NCI-H2227 (cell line): Measurements from ENCODE around the gene PIP4K2A.
A peak's percentile ranks its signal among the peaks of the same experiment; 100 is the strongest.

Experiments used
- DNase-seq: peaks from one replicate; lab custom pipeline; 2025; ENCODE audit not compliant: unreplicated experiment; lab: John Stamatoyannopoulos, UW

Gene PIP4K2A

DNA sequence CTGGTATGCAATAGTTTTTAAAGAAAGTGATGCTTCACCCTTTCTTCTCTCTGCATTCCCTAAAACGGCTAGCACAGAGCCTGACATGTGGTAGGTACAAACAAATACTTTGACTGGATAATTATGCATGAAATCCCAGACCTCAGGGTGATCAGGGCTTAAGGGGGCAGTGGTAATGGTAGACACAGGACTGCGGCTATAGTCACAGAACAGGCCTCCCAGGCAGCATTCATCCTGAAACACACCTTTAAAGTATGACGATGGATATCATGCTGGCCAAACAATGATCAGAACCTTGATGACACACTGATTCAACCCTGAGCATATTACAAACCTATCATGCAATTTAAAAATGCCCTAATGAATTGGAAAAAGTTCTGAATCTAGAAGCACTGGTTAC lies 110.8 kb downstream of the PIP4K2A start:
- no peak for DNase-seq

DNA sequence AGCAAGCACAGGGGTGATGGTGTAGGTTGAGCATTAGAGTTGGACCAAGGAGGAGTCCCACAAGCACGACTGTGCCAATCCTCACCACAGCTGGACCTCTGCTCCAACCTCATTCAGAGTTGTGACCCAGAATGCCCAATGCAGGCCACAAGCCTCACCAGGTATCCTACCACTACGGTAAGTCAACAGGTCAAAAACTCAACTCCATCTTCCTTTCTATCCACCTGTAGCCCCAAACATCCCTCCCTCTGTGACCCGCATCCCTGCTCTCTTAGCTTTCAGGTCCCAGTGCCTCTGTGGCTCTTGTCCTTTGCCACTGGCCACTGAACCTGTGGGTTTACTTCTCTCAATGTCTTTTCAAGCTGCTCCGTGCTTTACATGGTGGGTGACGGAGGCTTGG lies 112.8 kb downstream of the PIP4K2A start:
- no peak for DNase-seq

DNA sequence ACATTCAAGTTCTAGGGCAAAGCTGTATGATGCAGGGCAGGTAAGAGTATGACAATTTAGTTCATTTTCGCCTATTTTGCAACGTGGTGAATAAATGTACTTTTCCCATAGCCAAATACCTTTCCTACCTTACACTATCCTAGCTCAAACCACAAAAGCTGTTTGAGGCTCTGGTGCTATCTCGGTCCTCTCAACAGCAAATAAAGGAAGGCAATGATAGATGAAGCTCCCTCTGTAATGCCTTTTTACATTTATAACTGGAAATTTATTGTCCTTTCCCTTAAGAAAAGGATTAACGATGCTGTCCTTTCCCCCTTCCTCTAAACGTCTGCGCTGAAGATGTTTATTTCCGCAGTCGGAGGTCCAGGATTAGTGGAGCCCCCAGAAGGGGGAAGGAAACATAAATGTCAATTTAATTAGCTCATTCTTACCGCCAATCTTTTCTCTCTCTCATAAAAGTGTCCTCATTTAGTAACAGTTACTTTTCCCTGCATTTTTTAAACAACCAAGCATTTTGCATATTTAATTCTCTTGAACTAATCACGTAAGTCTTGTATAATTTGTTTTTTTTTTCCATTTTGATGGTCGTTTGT lies 114.6 kb downstream of the PIP4K2A start:
- DNase-seq = no peak

DNA sequence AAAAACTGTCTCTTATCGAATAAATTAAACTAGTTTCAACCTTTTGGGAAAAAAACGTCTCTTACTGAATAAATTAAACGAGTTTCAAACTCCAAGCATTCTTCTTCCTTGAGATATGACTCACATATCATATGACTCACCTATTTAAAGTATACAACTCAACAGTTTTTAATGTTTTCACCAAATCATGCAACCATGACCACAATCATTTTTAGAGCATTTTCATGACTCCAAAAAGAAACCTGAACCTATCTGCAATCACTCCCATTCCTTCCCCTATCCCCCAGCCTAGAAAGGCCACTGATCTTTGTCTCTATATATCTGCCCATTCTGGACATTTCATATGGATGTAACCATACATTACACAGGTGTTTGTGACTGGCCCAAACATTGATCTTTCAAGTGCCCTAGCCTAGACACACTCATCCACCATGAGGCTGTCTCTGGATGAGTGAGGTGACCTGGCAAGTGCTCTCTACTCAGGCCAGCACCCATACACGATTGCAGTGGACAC lies 115.3 kb downstream of the PIP4K2A start:
- no peak for DNase-seq

DNA sequence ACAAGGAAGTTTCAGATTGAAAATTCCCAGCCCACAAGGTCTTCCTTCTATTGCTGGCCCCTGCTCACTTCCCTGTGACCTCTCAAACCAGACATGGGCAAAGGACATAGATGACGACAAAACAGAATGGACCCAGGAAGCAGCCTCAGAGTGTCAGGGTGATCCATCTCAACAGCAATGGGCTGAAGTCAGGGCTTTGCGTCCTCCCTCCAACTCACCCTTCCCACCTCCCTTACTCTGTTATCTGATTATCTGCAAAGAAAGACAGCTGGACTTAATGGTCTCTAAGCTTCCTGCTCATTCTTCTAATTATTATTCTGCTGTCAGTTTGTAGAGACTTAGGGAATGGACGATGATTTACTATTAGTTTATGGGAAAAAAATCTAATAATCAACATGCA lies 115.9 kb downstream of the PIP4K2A start:
- DNase-seq = no peak

DNA sequence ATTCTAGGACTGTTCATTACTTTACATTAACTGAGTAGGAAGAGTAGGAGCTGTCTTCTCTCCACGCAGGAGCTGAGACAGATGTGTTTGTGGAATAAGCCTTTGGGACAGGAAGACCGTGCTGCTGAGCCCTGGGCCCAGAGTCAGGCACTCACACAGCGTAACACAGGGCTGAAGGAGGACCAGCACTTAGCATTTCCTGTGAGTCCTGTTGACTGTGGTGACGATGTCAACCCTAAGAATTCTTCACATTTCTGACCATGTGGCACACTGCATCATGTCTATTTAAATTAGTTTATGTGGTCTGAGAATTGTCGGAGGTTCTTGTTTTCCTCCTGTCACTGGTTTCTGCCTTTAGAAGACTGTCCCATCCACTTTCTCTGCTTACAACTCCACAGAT lies 117.2 kb downstream of the PIP4K2A start:
- no peak for DNase-seq

DNA sequence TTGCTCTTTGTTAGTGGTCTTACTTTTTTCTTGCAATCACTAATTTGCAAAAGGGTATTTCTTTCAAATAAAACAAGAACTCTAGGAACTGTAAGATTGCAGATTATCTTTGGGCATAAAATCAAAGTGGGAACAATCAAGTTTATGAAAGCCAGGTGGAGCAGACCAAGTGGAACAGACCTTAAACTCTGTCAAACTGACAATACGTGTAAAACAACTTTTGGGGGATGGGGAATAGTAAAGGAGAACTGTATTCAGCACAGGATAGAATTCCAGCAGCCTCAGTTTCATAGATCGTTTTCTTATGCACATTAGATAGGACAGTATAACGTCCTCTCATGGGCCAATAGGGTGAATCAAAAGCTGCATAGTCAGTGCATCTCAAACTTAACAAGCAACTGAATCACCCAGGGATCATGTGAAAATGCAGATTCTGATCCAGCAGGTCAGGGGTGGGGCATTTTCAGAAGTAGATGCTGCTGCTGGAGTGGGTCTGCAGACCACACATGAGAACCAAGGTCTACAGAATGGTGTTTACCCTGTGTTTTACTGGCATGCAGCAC lies 120.7 kb downstream of the PIP4K2A start:
- DNase-seq = no peak

DNA sequence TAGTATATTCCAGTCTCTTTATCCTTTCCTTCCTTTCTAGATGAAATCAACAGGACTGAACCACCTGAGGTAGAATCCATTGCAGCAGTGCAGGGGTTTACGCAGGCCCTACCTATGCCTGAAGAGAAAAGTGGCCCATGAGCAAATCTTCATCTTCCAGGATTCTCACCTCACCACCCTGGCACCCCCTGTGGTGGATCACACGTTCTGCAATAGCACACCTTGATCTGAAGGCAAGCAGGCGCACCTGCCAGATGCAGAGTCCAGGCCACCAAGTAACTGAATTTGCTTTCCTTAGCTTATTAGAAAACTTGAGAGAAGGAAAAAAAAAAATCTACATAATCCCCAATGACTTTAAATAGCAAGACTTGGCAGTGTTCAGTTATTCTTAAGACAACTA lies 121.4 kb downstream of the PIP4K2A start:
- DNase-seq = no peak

DNA sequence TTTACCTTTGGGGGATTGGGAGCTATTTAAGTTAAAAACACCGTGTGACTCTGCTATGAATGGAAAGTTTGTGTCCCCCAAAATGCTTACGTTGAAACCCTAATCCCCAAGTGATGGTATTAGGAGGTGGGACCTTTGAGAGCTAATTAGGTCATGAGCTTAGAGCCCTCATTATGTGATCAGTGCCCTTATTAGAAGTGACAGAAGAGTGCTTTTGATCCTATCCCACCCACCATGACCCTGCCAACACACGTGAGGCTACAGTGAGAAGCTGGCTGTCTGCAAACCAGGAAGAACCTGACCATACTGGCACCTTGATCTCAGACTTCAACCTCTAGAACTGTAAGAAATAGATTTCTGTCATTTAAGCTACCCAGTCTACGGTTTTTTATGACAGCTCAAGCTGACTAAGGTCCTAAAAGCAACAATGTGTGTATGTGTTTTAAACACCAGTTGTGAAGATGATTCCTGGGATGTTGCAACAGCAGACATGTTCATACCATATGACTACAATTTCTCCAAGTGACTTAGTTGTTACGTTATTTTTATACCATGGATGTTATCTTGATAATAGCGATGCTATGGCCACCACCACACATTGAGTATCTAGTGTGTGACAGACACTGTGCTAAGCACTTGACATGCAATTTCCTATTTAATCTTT lies 124.4 kb downstream of the PIP4K2A start:
- no peak for DNase-seq

DNA sequence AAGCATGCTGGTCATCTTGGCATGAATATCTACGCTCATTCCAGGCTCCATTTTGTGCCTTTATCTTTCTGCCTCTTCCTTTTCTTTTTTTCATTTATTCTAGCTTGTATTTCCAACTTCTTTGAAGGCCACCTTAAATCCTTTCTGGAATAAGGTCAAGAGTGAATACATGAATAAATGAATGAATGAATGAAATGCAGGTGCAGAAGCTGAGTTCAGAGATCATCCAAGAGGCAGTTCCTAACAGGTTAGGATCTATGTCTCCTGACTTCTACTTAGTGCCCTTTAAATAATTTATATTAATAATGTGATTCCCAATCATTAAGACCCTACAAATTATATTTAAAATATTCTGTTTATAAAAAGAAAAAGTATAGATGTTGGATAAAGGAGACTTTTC lies 125.9 kb downstream of the PIP4K2A start:
- no peak for DNase-seq

DNA sequence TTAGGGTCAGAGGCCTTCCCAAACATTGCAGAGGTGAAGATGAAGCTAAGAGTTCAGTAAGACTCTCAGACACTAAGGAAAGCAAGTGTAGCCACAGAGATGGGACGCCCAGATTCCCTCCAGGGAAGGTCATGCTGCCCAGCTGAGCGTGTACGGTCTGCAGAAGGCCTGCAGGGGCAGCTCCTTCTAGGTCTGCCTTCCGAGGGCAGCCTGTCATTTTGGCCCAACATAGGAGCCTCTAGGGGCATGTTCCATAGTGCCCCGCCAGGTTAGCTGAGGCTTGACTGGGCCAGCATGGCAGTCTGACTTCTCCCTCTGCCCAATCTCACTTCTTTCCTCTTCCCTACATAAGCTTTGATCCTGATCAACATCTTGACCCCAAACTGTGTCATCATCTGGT lies 130.7 kb downstream of the PIP4K2A start:
- DNase-seq = no peak

DNA sequence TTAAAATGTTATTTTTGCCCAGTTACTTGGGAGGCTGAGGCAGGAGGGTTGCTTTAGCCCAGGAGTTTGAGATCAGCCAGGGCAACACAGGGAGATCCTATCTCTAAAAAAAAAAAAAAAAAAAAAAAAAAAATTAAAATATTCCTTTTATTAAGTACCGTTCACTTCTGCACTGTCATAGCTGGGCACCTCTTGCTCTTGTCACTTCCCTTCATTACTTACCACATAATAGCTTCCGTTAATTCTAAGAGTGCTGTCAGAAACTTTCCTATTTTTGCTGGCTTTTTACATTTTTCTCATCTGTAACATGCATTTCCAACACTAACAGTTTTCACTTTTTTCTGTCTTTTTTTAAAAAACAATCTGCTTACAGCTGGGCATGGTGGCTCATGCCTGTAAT lies 132.9 kb downstream of the PIP4K2A start:
- DNase-seq = no peak

DNA sequence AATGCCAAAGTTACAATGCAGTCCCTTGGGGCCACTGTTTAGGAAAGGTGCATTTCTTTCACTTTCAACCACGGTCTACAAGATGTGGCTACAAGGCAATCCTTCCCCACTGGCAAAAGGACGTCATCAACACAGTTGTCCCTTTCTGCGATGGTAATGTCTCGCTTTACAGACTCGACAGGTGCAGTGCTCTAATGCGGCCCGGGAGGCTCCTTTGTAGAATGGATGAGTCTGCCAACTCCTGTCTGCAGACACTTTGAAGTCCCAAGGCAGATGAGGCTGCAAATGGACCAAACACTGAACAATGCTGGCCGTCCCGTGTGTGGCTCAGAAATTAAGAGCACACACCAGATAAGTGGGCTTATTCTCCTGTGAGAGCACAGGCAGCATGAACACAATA lies 133.7 kb downstream of the PIP4K2A start:
- no peak for DNase-seq

DNA sequence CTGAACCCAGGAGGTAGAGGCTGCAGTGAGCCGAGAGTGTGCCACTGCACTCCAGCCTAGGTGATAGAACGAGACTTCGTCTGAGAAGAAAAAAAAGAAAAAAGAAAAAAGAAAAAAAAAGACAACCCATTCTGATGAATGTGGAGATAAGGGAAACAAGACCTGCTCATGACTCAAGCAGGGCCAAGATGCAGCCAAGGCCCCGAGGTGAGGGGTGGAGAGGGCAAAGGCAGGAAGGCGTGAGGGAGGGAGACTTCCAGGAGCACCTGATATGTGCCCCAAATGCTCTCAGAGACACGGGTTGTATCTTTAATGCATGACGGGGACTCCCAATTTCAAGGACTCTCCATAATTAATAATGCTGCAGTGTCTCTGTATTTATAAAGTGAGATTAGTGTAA lies 134.6 kb downstream of the PIP4K2A start:
- DNase-seq = no peak

DNA sequence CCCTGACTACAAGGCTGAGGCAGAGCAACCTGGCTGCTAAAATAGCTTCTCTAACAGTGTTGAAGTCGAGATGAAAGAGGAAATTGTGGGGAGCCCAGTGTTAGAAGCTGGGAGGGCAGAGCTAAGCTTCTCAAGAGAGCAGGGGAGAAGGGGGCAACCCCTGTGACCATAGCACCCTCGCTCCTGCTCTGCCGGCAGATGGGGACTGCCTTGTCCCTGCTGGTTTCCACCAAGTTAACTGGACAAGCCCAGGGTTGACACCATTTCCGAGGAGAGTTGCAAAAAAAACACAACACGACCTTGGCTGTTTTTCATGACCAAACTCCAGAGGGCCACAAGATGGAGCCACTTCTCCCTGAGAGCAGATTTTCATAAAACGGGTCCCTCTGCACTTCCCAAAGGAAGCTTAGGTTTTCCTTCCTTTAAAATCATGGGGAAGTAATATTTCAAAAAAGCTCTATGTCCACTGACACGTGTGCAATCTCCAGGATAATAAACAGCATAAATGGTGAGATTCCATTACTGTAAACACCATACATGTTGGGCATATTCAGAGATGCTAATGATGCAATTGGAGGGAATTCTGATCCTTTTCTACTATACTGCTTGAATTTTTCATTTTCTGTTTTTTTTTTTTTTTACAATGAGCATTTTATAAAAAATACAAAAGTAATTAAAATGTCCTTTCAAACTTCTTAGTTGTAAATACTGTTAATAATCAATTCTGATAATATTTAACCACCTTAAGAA lies 140.4 kb downstream of the PIP4K2A start:
- DNase-seq = no peak

DNA sequence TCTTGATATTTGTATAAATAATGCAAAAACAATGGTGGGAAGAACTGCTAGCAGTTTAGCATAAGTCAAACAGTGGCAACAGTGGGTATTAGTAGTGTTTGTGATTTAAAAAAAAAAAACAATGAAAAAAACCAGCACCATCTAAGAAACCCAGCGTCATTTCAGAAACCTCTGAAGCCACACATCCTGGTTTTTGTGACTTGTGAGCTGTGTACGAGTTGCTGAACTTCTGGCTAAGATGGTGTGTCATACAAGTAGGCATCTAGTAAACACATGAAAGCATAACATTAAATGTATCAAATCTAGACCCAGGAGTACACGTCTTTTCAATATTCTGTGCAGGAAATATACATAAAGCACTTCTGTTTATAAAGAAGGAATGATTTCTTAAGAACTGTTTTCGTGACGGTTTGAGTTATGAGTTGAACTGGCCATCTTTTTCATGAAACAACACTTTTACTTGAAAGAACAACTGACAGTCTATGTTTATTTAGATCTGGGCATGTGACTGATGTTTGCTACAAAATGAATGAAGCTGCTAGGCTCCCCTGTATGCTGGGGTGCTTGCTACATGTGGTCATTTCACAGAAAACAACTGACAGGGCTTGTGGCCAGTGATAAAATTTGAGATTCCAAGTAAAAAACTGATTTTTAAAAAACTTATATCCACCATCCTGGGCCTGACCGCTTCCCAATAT lies 143.5 kb downstream of the PIP4K2A start:
- no peak for DNase-seq

DNA sequence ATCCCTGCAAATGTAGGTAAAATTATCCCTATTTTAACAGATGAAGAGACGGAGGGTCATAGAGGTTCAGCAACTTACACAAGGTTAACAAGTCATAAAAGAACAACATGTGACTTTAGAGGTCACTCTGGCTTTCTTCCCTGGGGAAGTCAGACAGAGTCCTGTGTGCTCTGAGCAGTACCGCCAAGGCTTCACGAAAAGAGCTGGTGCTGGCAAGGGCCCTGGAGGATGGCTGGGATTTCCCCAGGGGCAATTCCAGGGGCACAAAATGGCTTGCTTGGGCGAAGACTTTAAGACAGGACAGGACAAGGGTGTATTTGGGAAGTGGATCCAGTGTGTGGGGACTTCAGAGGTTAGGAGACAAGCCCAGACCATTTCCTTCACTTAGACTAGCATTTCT lies 144.1 kb downstream of the PIP4K2A start:
- no peak for DNase-seq

DNA sequence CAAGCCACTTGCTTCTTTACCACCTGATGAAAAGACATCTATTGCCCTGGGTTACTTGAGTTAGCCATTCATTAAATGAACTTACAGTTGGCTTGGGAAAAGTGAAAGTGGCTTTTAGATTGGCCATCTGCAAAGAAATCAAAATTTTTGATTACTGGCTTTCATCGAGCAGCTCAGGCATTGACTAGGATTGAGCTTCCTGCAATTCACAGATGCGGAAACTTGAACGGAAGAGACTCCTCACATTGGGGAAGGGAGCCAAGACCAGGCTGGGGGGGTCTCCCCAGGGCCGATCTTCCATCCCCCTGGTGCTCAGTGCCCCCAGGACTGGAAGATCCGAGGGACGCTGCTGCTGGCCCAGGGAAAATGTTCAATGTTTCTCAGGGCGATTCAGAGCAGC lies 145.4 kb downstream of the PIP4K2A start:
- no peak for DNase-seq

DNA sequence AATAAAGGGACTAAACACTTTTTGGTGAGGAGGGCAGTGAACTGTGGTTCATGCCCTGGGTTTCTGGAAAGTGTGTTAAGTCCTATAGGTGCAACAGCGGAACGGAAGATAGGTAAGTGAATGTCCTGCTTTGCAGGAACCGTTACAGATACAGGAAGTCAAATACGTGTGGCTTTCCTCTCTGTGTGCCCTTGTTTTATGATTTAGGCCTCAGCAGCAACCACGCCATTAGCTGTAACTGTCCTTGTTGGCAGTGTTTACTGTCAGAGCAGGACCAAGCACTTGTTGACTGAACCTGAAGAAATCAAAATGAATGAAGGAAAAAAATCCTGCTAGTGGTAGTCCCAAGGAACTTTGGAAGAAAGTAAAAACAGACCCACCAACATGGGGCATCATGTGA lies 150.3 kb downstream of the PIP4K2A start:
- DNase-seq = no peak

DNA sequence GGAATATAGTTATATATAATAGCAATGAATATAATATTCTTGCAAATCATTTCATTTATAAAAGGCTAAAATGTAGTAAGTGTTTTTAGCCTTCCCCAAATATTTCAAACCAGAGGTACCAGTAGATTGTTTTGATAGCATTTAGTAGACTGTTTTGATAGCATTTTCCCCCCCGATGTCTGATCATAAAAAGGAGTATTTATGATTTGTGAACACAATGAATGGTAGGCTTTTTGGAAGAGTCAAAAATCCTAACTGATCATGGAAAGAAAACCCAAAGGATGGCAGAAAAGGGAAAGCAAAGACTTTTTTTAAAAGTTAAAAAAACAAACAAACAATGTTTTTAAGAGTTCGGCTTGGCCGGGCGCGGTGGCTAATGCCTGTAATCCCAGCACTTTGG lies 152.5 kb downstream of the PIP4K2A start:
- no peak for DNase-seq

DNA sequence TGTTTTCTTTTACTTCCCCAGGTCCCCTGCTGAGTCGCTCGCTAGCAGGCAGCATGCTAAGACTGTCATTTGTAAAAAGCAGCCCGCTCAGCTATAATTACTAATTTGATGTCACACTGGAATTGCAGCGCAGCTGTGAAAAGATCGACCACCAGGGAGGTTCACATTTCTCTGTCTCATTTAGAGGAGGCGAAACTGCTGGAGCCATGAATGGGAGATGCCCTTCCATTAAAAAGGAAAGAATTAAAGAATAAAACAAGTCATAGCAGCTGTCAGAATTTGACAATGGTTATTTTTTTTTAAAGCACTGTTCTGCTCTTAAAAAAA lies 153.5 kb downstream of the PIP4K2A start:
- DNase-seq = peak; percentile 88
